ENCODE data around the gene NEDD4L.

DNA sequence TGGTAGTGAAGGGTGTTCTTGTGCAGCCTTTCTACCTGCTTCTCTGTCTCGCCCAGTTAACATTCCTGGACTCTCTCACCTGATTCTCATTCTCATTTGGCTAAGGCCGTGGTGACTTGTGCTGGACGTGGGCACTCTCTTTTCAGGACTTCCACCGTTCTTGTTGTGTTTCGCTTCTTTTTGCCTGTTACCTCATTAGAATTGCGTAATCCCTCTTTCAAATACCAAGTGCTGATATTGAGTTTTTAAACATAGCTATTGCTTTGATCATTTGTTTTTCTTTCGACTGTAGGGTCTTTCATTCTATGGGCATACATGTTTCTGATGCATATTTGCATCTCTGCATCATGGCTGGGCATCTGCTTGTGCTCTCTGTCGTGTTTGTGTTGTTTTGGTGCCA is 297.9 kb downstream of the NEDD4L start:
- TF ChIP-seq, protein P1, sequence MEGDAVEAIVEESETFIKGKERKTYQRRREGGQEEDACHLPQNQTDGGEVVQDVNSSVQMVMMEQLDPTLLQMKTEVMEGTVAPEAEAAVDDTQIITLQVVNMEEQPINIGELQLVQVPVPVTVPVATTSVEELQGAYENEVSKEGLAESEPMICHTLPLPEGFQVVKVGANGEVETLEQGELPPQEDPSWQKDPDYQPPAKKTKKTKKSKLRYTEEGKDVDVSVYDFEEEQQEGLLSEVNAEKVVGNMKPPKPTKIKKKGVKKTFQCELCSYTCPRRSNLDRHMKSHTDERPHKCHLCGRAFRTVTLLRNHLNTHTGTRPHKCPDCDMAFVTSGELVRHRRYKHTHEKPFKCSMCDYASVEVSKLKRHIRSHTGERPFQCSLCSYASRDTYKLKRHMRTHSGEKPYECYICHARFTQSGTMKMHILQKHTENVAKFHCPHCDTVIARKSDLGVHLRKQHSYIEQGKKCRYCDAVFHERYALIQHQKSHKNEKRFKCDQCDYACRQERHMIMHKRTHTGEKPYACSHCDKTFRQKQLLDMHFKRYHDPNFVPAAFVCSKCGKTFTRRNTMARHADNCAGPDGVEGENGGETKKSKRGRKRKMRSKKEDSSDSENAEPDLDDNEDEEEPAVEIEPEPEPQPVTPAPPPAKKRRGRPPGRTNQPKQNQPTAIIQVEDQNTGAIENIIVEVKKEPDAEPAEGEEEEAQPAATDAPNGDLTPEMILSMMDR (IDR thresholded peaks at IDR 0.05): no peak
- TF ChIP-seq EZH2 (IDR thresholded peaks at IDR 0.05; ENCODE audit: borderline replicate concordance, insufficient read depth, low read depth, low read length, poor library complexity, severe bottlenecking): no peak

Measured in B cell (primary cell).